Stimulated activated CD8-positive, alpha-beta memory T cell treated with anti-CD3 and anti-CD28 coated beads, Interleukin-12 subunit alpha, Interleukin-12 subunit beta, amount 100 ng/mL, for 1 hour (primary cell): ENCODE results near the gene AEBP1.

Experiments used
- DNase-seq: peaks from one replicate; pipeline ENCODE4 v3.0.0-alpha.2; 2020; ENCODE audit warnings: low read depth

The AEBP1 gene

GRCh38 chr7:44156453-44157010 lies 52.4 kb downstream of the AEBP1 start:
- no peak for DNase-seq

GRCh38 chr7:44157116-44158080 lies 53.3 kb downstream of the AEBP1 start:
- no peak for DNase-seq

- DNase-seq: no peak
These were observed 54.1 kb downstream of the AEBP1 start for GRCh38 chr7:44158096-44158872.

GRCh38 chr7:44158873-44159631 lies 54.9 kb downstream of the AEBP1 start:
- DNase-seq: no peak

GRCh38 chr7:44159824-44160630 lies 55.9 kb downstream of the AEBP1 start:
- DNase-seq: no peak

GRCh38 chr7:44161371-44161770 lies 57.2 kb downstream of the AEBP1 start:
- no peak for DNase-seq

- no peak for DNase-seq
These were observed 58.0 kb downstream of the AEBP1 start for GRCh38 chr7:44162179-44162578.

GRCh38 chr7:44162785-44163395 lies 58.7 kb downstream of the AEBP1 start:
- no peak for DNase-seq

- no peak for DNase-seq
These were observed 59.4 kb downstream of the AEBP1 start for GRCh38 chr7:44163591-44163990.
